HS-27A (cell line): ENCODE data around the gene MYO7B.

Experiments used
- DNase-seq: peaks from one replicate; pipeline ENCODE4 v3.0.0-alpha.2; 2012; ENCODE audit warnings: low read depth, missing footprints

Gene MYO7B

GRCh38 chr2:127589841-127590240 is 54.4 kb downstream of the MYO7B start:
- no peak for DNase-seq

- DNase-seq = no peak
Measured at GRCh38 chr2:127590386-127591190, 55.1 kb downstream of the MYO7B start.

GRCh38 chr2:127591221-127591923 is 55.9 kb downstream of the MYO7B start:
- DNase-seq = peak; percentile 55

- DNase-seq = no peak
Measured at GRCh38 chr2:127592761-127593227, 57.3 kb downstream of the MYO7B start.

GRCh38 chr2:127593228-127594115 is 58.0 kb downstream of the MYO7B start:
- no peak for DNase-seq

- DNase-seq = no peak
Measured at GRCh38 chr2:127594116-127594591, 58.7 kb downstream of the MYO7B start.

- no peak for DNase-seq
Measured at GRCh38 chr2:127596311-127597045, 61.0 kb downstream of the MYO7B start.

- DNase-seq = no peak
Measured at GRCh38 chr2:127597046-127597983, 61.8 kb downstream of the MYO7B start.

GRCh38 chr2:127597984-127598380 is 62.5 kb downstream of the MYO7B start:
- peak; percentile 88 for DNase-seq

- peak; percentile 86 for DNase-seq
Measured at GRCh38 chr2:127598711-127599110, 63.2 kb downstream of the MYO7B start.

GRCh38 chr2:127599211-127599610 is 63.7 kb downstream of the MYO7B start:
- DNase-seq = peak; percentile 70

- no peak for DNase-seq
Measured at GRCh38 chr2:127604986-127605385, 69.5 kb downstream of the MYO7B start.

- no peak for DNase-seq
Measured at GRCh38 chr2:127605691-127606263, 70.3 kb downstream of the MYO7B start.

- DNase-seq = no peak
Measured at GRCh38 chr2:127606625-127607398, 71.3 kb downstream of the MYO7B start.

- no peak for DNase-seq
Measured at GRCh38 chr2:127607399-127607908, 72.0 kb downstream of the MYO7B start.

GRCh38 chr2:127608061-127609030 is 72.9 kb downstream of the MYO7B start:
- DNase-seq = no peak

GRCh38 chr2:127609031-127609751 is 73.7 kb downstream of the MYO7B start:
- no peak for DNase-seq
